Stimulated activated naive CD8-positive, alpha-beta T cell treated with anti-CD3 and anti-CD28 coated beads, Interleukin-15, Interleukin-2, amounts not matched to agents 100 ng/mL and 50 ng/mL, for 24 hours (primary cell): ENCODE results near the gene ITGA3.

Experiments used
- H3K27ac Mint-ChIP-seq: one replicate; pipeline ENCODE4 v1.8.0; 2021; ENCODE audit warnings: mild to moderate bottlenecking, mixed read lengths
- H3K27me3 Mint-ChIP-seq: one replicate; pipeline ENCODE4 v1.8.0; 2021; ENCODE audit warnings: mixed read lengths
- H3K36me3 Mint-ChIP-seq: one replicate; pipeline ENCODE4 v1.8.0; 2021; ENCODE audit warnings: low read depth, mixed read lengths
- H3K4me1 Mint-ChIP-seq: one replicate; pipeline ENCODE4 v1.8.0; 2021; ENCODE audit warnings: low read depth, mixed read lengths
- H3K4me3 Mint-ChIP-seq: one replicate; pipeline ENCODE4 v1.8.0; 2021; ENCODE audit warnings: mild to moderate bottlenecking, mixed read lengths
- H3K9me3 Mint-ChIP-seq: one replicate; pipeline ENCODE4 v1.8.0; 2021; ENCODE audit warnings: mixed read lengths

The ITGA3 gene

GRCh38 chr17:50080096-50080480, 24.2 kb downstream of the ITGA3 start:
- no peaks in the 10 kb centered on the region for H3K36me3 Mint-ChIP-seq
- H3K27me3 Mint-ChIP-seq = no peaks in the 10 kb centered on the region
- H3K4me3 Mint-ChIP-seq = no peak overlapping the region
- no peak overlapping the region for H3K27ac Mint-ChIP-seq
- H3K9me3 Mint-ChIP-seq = no peaks in the 10 kb centered on the region
- no peaks in the 10 kb centered on the region for H3K4me1 Mint-ChIP-seq

- H3K27me3 Mint-ChIP-seq = no peaks in the 10 kb centered on the region
Measured at GRCh38 chr17:50080827-50081226, 24.9 kb downstream of the ITGA3 start.

GRCh38 chr17:50081757-50082156, 25.8 kb downstream of the ITGA3 start:
- H3K27ac Mint-ChIP-seq = no peak overlapping the region
- H3K4me3 Mint-ChIP-seq = no peak overlapping the region
- no peaks in the 10 kb centered on the region for H3K9me3 Mint-ChIP-seq
- no peaks in the 10 kb centered on the region for H3K27me3 Mint-ChIP-seq
- H3K36me3 Mint-ChIP-seq = no peaks in the 10 kb centered on the region
- H3K4me1 Mint-ChIP-seq = no peaks in the 10 kb centered on the region

More at GRCh38 chr17:50080827-50081226, 24.9 kb downstream of the ITGA3 start:
- Mint-ChIP-seq H3K36me3 (no peaks in the 10 kb centered on the region), H3K4me3 (no peak overlapping the region), H3K9me3 (no peaks in the 10 kb centered on the region), H3K27ac (no peak overlapping the region), H3K4me1 (no peaks in the 10 kb centered on the region)

DNA sequence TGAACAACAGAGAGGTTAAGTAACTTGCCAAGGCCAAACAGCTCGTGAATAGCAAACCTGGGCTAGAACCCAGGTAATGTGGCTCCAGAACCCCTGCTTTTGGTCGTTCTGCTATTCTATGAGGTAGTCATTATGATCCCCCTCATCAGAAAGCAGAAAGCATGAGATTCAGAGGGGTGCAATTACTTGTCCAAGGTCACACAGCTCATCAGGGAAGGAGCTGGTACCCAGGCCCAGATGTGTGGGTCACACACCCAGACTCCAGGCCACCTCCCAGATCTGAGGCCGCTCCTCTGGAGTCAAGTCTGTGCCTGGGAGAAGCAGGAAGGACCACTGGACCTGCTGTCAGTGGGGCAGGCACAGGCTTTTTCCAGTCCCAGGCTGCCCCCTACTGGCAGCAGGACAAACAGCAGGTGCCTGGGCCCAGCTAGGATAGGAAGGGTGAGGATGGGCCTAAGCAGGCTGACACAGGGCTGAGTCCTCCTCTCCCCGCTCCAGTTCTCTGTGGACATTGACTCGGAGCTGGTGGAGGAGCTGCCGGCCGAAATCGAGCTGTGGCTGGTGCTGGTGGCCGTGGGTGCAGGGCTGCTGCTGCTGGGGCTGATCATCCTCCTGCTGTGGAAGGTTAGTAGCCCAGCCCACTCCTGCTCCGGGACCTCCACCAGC, 31.5 kb downstream of the ITGA3 start:
- Mint-ChIP-seq H3K4me3 (no peak overlapping the region), H3K9me3 (no peaks in the 10 kb centered on the region), H3K27me3 (no peaks in the 10 kb centered on the region), H3K4me1 (no peaks in the 10 kb centered on the region), H3K27ac (no peak overlapping the region), H3K36me3 (no peaks in the 10 kb centered on the region)

GRCh38 chr17:50087912-50088405, 32.0 kb downstream of the ITGA3 start:
- no peaks in the 10 kb centered on the region for H3K4me1 Mint-ChIP-seq
- no peak overlapping the region for H3K4me3 Mint-ChIP-seq
- H3K36me3 Mint-ChIP-seq = no peaks in the 10 kb centered on the region
- no peaks in the 10 kb centered on the region for H3K9me3 Mint-ChIP-seq
- H3K27me3 Mint-ChIP-seq = no peaks in the 10 kb centered on the region
- no peak overlapping the region for H3K27ac Mint-ChIP-seq

DNA sequence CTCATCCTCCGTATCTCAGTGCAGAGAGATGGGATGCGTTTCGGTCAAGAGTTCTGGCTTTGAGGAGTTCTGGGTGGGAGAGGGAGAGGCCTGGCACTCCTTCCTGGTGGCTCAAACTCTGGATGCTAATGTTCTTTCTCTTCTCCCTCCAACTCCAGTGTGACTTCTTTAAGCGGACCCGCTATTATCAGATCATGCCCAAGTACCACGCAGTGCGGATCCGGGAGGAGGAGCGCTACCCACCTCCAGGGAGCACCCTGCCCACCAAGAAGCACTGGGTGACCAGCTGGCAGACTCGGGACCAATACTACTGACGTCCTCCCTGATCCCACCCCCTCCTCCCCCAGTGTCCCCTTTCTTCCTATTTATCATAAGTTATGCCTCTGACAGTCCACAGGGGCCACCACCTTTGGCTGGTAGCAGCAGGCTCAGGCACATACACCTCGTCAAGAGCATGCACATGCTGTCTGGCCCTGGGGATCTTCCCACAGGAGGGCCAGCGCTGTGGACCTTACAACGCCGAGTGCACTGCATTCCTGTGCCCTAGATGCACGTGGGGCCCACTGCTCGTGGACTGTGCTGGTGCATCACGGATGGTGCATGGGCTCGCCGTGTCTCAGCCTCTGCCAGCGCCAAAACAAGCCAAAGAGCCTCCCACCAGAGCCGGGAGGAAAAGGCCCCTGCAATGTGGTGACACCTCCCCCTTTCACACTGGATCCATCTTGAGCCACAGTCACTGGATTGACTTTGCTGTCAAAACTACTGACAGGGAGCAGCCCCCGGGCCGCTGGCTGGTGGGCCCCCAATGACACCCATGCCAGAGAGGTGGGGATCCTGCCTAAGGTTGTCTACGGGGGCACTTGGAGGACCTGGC, 33.3 kb downstream of the ITGA3 start:
- no peak overlapping the region for H3K4me3 Mint-ChIP-seq

DNA sequence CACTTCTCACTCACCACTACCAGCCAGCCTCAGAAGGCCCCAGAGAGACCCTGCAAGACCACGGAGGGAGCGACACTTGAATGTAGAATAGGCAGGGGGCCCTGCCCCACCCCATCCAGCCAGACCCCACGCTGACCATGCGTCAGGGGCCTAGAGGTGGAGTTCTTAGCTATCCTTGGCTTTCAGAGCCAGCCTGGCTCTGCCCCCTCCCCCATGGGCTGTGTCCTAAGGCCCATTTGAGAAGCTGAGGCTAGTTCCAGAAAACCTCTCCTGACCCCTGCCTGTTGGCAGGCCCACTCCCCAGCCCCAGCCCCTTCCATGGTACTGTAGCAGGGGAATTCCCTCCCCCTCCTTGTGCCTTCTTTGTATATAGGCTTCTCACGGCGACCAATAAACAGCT, 34.2 kb downstream of the ITGA3 start:
- H3K27me3 Mint-ChIP-seq = no peaks in the 10 kb centered on the region
- H3K4me1 Mint-ChIP-seq = peaks cover 11% of the 10 kb centered on the region
- no peaks in the 10 kb centered on the region for H3K36me3 Mint-ChIP-seq
- no peaks in the 10 kb centered on the region for H3K9me3 Mint-ChIP-seq
- no peak overlapping the region for H3K27ac Mint-ChIP-seq
- no peak overlapping the region for H3K4me3 Mint-ChIP-seq

More for the DNA sequence above, 33.3 kb downstream of the ITGA3 start:
- H3K36me3 Mint-ChIP-seq = no peaks in the 10 kb centered on the region
- H3K27me3 Mint-ChIP-seq = no peaks in the 10 kb centered on the region
- no peak overlapping the region for H3K27ac Mint-ChIP-seq
- H3K4me1 Mint-ChIP-seq = peaks cover 2% of the 10 kb centered on the region
- no peaks in the 10 kb centered on the region for H3K9me3 Mint-ChIP-seq

DNA sequence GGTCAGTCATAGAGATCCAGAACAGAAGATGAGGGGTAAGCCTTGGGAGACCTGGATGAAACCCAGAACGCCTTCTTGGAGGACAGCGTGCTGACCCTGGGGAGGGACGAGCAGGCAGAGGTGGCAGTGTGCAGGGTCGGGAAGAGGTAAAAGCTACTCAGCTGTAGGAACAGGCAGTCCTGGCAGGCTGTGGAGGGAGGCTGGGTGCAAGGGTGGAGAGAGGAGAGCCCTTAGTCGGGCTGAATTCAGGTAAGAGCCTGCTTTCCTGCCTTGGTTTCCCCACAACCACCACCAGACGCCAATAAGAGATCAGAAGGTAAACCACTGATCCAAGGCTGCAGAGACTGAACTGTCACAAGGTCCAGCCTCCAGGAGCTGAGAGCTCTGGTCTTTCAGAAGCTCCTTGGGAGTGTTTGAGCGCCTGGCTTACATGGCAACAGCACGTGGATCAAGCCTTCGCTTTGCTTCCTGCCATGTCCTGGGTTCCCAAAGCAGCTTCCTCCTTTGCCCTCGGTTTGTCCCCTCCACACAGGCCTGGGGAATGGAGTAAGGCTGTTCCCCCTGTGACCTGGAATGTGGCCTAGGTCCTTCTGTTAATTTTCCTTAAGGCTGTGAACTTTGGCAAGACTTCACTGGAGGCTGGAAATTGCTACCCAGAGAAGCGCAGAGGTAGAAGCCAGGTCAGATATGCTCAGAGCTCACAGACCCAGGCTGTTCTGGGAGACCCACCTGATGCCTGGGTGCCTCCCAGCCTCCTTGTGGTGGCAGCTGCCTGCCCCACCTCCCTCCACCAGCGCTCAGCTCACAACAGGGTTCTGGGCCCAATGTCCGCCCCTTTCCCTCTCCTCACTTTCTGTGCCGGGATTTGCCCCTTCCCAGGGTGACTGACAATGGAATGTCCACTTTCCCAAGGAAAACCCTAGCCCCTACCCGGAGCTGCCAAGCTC, 35.3 kb downstream of the ITGA3 start:
- no peak overlapping the region for H3K27ac Mint-ChIP-seq
- H3K4me1 Mint-ChIP-seq = peaks cover 23% of the 10 kb centered on the region
- no peaks in the 10 kb centered on the region for H3K36me3 Mint-ChIP-seq
- H3K27me3 Mint-ChIP-seq = no peaks in the 10 kb centered on the region
- no peak overlapping the region for H3K4me3 Mint-ChIP-seq
- H3K9me3 Mint-ChIP-seq = no peaks in the 10 kb centered on the region

DNA sequence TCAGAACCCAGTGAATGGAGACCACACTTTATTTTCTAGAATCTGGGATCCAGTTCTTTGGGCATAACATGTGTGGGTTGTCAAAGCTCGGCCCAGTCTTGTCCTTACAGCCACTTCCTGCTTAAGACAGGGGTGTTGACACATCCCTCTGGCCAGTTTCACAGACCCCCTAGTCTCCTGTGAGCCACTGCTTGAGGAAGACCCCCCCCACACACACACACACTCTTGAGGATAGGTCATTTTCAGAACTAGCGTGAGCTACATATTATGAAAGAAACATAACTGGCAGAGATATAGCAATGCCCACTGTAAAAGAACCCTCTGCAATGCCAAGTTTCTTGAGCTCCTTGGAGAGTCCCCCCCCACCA, 36.0 kb downstream of the ITGA3 start:
- no peak overlapping the region for H3K4me3 Mint-ChIP-seq
- H3K9me3 Mint-ChIP-seq = no peaks in the 10 kb centered on the region
- H3K4me1 Mint-ChIP-seq = peaks cover 24% of the 10 kb centered on the region
- no peak overlapping the region for H3K27ac Mint-ChIP-seq
- H3K27me3 Mint-ChIP-seq = no peaks in the 10 kb centered on the region
- no peaks in the 10 kb centered on the region for H3K36me3 Mint-ChIP-seq

DNA sequence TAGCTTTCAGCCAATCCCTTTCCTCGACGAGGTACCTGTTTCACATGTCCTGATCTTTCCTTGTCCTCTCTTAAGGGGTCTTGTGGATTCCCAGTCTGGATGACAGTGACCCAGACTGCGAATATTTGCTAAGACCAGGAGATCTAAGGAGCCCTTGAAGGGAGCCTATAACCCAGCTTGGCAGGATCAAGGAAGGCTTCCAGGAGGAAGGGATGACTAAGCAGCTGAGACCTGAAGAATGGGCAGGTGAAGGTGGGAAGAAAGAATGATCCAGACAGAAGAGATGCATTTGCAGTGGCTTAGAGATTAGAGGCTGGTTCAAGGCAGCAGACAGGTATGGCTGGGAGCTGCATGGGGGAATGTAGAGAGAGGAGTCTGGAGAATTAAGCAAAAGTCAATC, 37.3 kb downstream of the ITGA3 start:
- H3K4me1 Mint-ChIP-seq = peaks cover 24% of the 10 kb centered on the region
- no peak overlapping the region for H3K27ac Mint-ChIP-seq
- H3K36me3 Mint-ChIP-seq = no peaks in the 10 kb centered on the region
- H3K27me3 Mint-ChIP-seq = no peaks in the 10 kb centered on the region
- H3K4me3 Mint-ChIP-seq = no peak overlapping the region
- no peaks in the 10 kb centered on the region for H3K9me3 Mint-ChIP-seq

DNA sequence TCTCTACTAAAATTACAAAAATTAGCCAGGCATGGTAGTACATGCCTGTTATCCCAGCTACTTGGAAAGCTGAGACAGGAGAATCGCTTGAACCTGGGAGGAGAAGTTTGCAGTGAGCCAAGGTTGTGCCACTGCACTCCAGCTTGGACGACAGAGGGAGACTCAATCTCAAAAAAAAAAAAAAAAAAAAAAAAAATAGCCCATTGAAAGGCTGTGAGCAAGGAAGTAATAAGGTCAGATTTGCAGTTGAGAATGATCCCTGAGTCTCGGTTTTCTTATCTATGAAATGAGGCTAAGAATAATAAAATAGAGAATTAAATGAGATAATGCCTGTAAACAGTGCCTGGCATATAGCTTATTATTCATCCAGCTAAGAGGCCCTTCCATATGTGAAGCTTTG, 37.9 kb downstream of the ITGA3 start:
- Mint-ChIP-seq H3K27ac (no peak overlapping the region), H3K9me3 (no peaks in the 10 kb centered on the region), H3K4me1 (peaks cover 24% of the 10 kb centered on the region), H3K4me3 (no peak overlapping the region), H3K36me3 (no peaks in the 10 kb centered on the region), H3K27me3 (no peaks in the 10 kb centered on the region)

DNA sequence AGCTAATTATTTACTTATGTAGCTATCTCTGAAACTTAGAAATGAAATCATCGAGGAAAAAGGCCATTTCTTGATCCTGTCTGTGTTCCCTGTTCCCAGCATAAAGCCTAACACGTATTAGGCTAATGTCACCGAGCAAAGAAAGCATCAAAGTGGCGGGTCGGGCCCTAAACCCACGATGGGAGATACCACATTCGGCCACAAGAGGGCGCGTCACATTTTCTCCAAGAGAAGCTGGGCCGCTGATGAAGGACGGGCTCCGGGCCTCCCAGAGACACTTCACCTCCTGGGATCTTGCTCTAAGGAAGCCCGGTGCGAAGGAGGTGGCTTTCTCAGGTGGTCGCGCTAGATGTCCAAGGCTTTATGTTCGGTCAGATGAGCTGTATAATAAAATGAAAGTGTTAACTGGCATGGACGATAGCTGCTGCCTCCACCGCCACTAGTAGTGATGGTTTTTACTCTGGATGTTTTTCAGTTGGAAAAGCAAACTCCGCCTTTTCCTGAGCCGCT, 38.4 kb downstream of the ITGA3 start:
- H3K27ac Mint-ChIP-seq = peak overlapping the region; percentile 84
- no peaks in the 10 kb centered on the region for H3K36me3 Mint-ChIP-seq
- no peaks in the 10 kb centered on the region for H3K9me3 Mint-ChIP-seq
- H3K27me3 Mint-ChIP-seq = no peaks in the 10 kb centered on the region
- H3K4me1 Mint-ChIP-seq = peaks cover 24% of the 10 kb centered on the region
- H3K4me3 Mint-ChIP-seq = peak overlapping the region; percentile 87

DNA sequence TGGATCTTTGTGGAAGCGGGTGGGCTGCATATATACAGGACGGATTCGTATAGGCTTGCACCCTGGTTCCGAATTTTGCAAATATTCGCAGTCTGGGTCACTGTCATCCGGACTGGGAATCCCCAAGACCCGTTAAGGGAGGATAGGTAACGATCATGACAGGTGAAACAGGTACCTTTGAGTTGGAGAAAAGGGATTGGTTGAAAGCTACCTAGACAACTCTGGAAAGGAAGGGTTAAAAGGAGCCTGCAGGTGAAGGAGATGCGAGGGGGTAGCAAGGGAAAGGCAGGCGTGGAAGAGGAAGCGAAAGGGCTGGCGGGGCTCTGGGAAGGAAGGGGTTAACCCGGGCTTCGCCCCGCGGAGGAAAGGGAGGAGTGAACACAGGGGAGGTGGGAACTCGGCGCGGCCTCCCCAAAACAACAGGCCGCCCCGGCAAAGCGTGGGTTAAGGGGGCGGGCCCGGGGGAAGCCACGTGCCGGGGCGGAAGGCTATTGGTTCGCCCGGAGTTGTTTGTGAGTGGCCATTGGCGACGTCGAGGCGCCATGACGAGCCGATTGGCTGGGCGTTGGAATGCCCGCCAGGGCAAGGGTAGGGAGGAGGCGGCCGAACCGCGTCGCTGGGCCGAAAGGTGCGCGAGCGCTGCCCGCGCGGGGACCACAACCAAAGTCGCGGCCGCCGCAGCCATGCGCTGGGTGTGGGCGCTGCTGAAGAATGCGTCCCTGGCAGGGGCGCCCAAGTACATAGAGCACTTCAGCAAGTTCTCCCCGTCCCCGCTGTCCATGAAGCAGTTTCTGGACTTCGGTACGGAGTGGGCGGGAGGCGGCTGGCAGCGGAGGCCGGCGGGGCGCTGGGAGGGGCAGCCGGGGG, 39.1 kb downstream of the ITGA3 start, which contains the start of gene PDK2:
Gene PDK2 (plus strand): TSS at position 599 of the 867 bp plus-strand sequence. CDS start 85 bp downstream, at position 684.
- Mint-ChIP-seq H3K9me3 (no peaks in the 10 kb centered on the region), H3K27me3 (no peaks in the 10 kb centered on the region), H3K36me3 (no peaks in the 10 kb centered on the region), H3K4me3 (peak within 1 kb of the TSS; percentile 87), H3K4me1 (peaks cover 28% of the 10 kb centered on the region), H3K27ac (peak within 1 kb of the TSS; percentile 84)

DNA sequence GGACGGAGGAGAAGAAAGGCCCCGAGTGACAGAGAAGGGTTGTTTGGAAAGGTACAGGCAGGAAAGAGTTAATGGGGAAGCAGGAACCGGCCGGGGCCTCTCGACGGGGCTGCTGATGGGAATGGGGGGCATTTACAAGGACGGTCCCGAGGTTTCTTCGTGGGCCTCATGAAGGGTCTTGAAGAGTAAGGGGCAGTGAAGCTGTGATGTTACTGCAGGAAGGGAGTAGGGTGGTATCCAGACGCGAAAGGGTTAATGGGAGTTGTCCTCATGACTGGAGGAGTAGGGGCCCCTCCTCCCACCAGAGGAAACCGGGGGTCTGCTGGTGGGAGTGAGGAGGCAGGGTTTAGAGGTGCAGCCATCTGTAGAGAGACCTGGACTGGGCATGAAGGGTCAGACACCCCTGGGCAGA, 39.7 kb downstream of the ITGA3 start:
- H3K27ac Mint-ChIP-seq = peak overlapping the region; percentile 84
- no peaks in the 10 kb centered on the region for H3K27me3 Mint-ChIP-seq
- no peaks in the 10 kb centered on the region for H3K36me3 Mint-ChIP-seq
- H3K4me1 Mint-ChIP-seq = peaks cover 31% of the 10 kb centered on the region
- no peaks in the 10 kb centered on the region for H3K9me3 Mint-ChIP-seq
- peak overlapping the region; percentile 87 for H3K4me3 Mint-ChIP-seq
